OCI-LY7 (cell line): ENCODE data around the gene LRRC28. TPM values are rescaled to one million over a fixed set of nuclear protein-coding genes. Genes with fewer than 3 reads are reported as not detected.

Experiments
- BruUV-seq: library from RNA; stranded (reverse); fragments of 400-500 nt; replicated peaks from 2 replicates; lab custom pipeline; 2021; lab: Mats Ljungman, UMichigan
- CTCF ChIA-PET: fragments of 300-600 bp; sonication (Branson Sonifier 250); formaldehyde crosslinking; loops from one replicate; lab custom pipeline; 2022; ENCODE audit warnings: antibody characterized with exemption; ENCODE audit not compliant: unreplicated experiment; lab: Charles Lee
- POLR2A ChIA-PET: fragments of 300-600 bp; sonication (Branson Sonifier 250); formaldehyde crosslinking; loops from one replicate; lab custom pipeline; 2022; ENCODE audit warnings: antibody characterized with exemption; lab: Charles Lee
- DNase-seq: peaks from one replicate; pipeline ENCODE4 v3.0.0-alpha.2; 2015; ENCODE audit warnings: low spot score
- H2AFZ ChIP-seq: fragments of 200-600 bp; sonication (generic), shearing (Covaris generic); 2 replicates; pipeline ENCODE4 v1.6.1; 2014; ENCODE audit warnings: mild to moderate bottlenecking, antibody characterized with exemption, low read length, moderate library complexity
- H3K27ac ChIP-seq: fragments of 200-600 bp; sonication (generic); 2 replicates; pipeline ENCODE4 v1.5.1; 2014; ENCODE audit warnings: mixed run types, low read depth, mild to moderate bottlenecking, moderate library complexity, low read length, inconsistent platforms; ENCODE audit not compliant: poor library complexity, severe bottlenecking
- H3K36me3 ChIP-seq: fragments of 200-600 bp; sonication (generic); 2 replicates; pipeline ENCODE4 v1.6.1; 2014; ENCODE audit warnings: mild to moderate bottlenecking, antibody characterized with exemption, low read length, moderate library complexity, mixed read lengths; ENCODE audit not compliant: insufficient read depth
- H3K4me1 ChIP-seq: fragments of 200-600 bp; sonication (generic); 2 replicates; pipeline ENCODE4 v1.5.1; 2014; ENCODE audit warnings: mild to moderate bottlenecking, low read length; ENCODE audit not compliant: insufficient read depth, poor library complexity, severe bottlenecking
- H3K4me2 ChIP-seq: fragments of 200-600 bp; sonication (generic); 2 replicates; pipeline ENCODE4 v1.6.1; 2014; ENCODE audit warnings: mild to moderate bottlenecking, low read length
- H3K4me3 ChIP-seq: fragments of 200-600 bp; sonication (generic); 2 replicates; pipeline ENCODE4 v1.5.1; 2014; ENCODE audit warnings: mild to moderate bottlenecking, low read depth, low read length; ENCODE audit not compliant: poor library complexity, severe bottlenecking
- H3K79me2 ChIP-seq: fragments of 200-600 bp; sonication (generic); 2 replicates; pipeline ENCODE4 v1.6.1; 2016; ENCODE audit warnings: low read depth, mild to moderate bottlenecking, low read length, moderate library complexity, mixed read lengths; ENCODE audit not compliant: insufficient read depth
- H3K9me2 ChIP-seq: fragments of 200-600 bp; sonication (generic); 2 replicates; pipeline ENCODE4 v1.6.1; 2016; ENCODE audit warnings: mild to moderate bottlenecking, low read length, mixed read lengths; ENCODE audit not compliant: insufficient read depth
- H3K9me3 ChIP-seq: fragments of 200-600 bp; sonication (generic); 2 replicates; pipeline ENCODE4 v1.6.1; 2014; ENCODE audit warnings: mild to moderate bottlenecking, mixed run types, low read length, mixed read lengths
- H4K20me1 ChIP-seq: fragments of 200-600 bp; sonication (generic); 2 replicates; pipeline ENCODE4 v1.6.1; 2014; ENCODE audit warnings: mild to moderate bottlenecking, antibody characterized with exemption, low read length, moderate library complexity, mixed read lengths; ENCODE audit not compliant: insufficient read depth
- CTCF ChIP-seq: fragments of 200-600 bp; sonication (generic); conservative IDR thresholded peaks from 2 replicates; pipeline ENCODE4 v1.5.1; 2014; ENCODE audit warnings: mild to moderate bottlenecking, antibody characterized with exemption, low read length, moderate library complexity, mixed read lengths
- EZH2phosphoT487 ChIP-seq: fragments of 200-600 bp; sonication (generic); IDR thresholded peaks from 2 replicates; pipeline ENCODE4 v1.6.1; 2018; ENCODE audit warnings: low read depth, borderline replicate concordance, mild to moderate bottlenecking, mixed run types, antibody characterized with exemption, low read length, moderate library complexity, mixed read lengths
- intact Hi-C: fragments of 100-400 bp; cut with micrococcal nuclease; formaldehyde crosslinking; loops from one replicate; pipeline ENCODE4 v1.10.0; 2022; ENCODE audit not compliant: unreplicated experiment
- total RNA-seq, 2 experiments: library from RNA; depleted of rRNA in 1 of 2; stranded (reverse); fragments of >200 nt in 1 of 2; shearing (Covaris generic) in 1 of 2; gene quantifications; 2 replicates each; pipeline ENCODE4 v1.2.3, GENCODE V29; 2014 to 2022

LRRC28 gene
- total RNA-seq, 2 experiments from 2014 or later, result 25.7 to 30.2 TPM

GRCh38 chr15:99320374-99321215 is 69.3 kb downstream of the LRRC28 start:
- no peak overlapping the region for H3K4me3 ChIP-seq
- H4K20me1 ChIP-seq, result no peaks in the 10 kb centered on the region
- H3K9me3 ChIP-seq, result no peaks in the 10 kb centered on the region
- H3K4me1 ChIP-seq, result no peaks in the 10 kb centered on the region
- DNase-seq, result no peak
- no peak overlapping the region for H3K27ac ChIP-seq
- H3K4me2 ChIP-seq, result no peak overlapping the region
- H3K9me2 ChIP-seq, result no peaks in the 10 kb centered on the region
- TF ChIP-seq CTCF (no peak), EZH2phosphoT487 (no peak)
- no peaks in the 10 kb centered on the region for H3K79me2 ChIP-seq
- no peak overlapping the region for H2AFZ ChIP-seq
- H3K36me3 ChIP-seq, result no peaks in the 10 kb centered on the region
- BruUV-seq, result no TSS peak
- ChIA-PET POLR2A (interaction anchor here (0.7 to 1.3 kb wide), 2 partner anchors 13 to 290 kb away, joined by 3 read pairs; no protein-coding TSS in a partner anchor), CTCF (no interaction called here)
- intact Hi-C loops, result no loop called here

DNA sequence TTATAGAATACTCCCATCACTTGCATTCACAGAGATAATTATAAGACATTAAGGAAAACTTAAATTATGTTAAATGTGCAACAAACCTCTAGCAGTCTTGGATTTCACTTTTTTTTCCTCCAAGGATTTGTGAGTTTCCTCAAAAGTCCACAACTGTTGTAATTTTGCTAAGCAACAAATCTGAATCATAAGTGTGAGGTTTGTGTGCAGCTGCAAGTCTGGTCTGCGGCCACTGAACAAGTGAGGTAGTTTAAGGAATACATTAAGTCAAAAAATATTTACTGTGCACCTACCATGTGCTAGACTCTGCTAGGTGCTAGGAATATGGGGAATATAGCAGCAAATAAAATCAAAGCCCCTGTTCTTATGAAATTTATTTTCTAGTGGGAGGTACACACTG is 70.2 kb downstream of the LRRC28 start:
- Histone ChIP-seq H3K4me1 (no peaks in the 10 kb centered on the region), H3K36me3 (no peaks in the 10 kb centered on the region), H4K20me1 (no peaks in the 10 kb centered on the region), H3K9me3 (no peaks in the 10 kb centered on the region), H3K4me3 (no peak overlapping the region), H3K79me2 (no peaks in the 10 kb centered on the region), H3K27ac (no peak overlapping the region), H2AFZ (no peak overlapping the region), H3K9me2 (no peaks in the 10 kb centered on the region), H3K4me2 (no peak overlapping the region)
- POLR2A ChIA-PET, result no interaction called here
- TF ChIP-seq EZH2phosphoT487, result no peak
- TF ChIP-seq CTCF, result no peak
- CTCF ChIA-PET, result no interaction called here
- no peak for DNase-seq
- no TSS peak for BruUV-seq
- intact Hi-C loops, result no loop called here
